ENCODE results near the gene C1orf174.
"Not testable (repeated sequence)": the region's sequence is repeated elsewhere in the genome, so short reads cannot be mapped to it uniquely, and the experiment has no call there.

Gene C1orf174

DNA sequence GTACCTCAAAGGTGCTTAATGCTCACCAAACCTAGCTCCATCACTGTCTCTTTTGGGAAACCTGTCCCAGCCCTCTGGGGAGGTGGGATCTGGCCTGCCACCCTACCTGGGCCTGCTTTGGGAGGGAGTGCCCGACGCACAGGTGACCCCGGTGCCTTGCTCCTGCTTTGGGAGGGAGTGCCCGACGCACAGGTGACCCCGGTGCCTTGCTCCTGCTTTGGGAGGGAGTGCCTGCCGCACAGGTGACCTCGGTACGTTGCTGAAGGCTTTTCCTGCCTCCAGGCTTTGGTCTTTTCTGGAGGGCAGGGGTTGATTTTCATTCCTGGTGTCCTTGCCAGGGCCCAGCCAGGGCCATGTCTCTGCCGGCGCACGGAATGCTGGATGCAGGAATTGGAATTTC lies 25.2 kb upstream of the C1orf174 start:
- no peak for DNase-seq

DNA sequence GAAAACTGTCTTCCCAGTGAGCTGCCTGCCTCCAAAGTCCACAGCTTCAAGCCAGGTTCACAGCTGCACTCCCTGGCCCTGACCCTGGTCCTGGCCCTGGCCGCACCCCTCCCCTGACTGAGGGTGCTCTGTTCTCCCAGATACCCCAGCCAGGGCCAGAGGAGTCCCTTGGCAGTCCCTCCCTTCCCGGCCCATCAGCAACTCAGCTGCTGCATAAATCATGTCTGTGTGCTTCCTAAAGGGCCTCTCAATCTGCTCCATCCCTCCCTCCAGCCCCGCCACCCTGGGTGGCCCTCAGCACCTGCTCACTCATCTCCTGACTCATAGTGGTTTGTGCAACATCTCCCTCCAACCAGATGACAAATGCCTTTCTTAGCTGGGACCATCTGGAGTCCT lies 24.8 kb upstream of the C1orf174 start:
- no peak for DNase-seq

DNA sequence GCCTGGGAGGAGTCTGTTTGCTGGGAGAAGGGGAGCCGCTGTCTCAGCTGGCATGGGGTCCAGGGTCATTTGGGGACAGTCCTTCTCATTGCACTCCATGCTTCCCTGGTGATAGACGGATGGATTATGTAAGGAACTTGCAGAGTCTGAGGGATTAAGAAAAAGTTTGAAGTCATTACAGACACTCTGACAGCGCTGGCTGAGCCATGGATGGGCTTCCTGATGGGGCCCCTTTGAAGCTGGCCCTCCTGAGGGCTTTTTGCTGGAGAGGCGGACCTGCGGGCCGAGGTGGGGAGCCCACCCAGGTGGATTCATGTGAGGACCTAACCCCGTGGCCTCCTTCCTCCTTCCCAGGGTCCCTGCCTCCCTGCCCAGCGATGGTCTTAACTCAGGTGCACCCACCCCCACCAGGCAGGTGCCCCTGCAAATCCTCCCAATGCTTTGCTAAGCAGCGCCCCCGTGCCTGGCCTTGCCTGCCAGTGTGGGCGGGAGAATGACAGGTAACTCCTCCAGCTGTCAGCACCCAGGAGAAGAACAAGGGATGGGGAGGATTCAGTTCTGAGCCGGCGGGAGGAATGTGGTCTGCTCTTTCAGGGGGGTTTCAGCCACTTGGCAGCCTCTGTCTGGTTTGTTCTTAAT lies 24.2 kb upstream of the C1orf174 start:
- DNase-seq = no peak

DNA sequence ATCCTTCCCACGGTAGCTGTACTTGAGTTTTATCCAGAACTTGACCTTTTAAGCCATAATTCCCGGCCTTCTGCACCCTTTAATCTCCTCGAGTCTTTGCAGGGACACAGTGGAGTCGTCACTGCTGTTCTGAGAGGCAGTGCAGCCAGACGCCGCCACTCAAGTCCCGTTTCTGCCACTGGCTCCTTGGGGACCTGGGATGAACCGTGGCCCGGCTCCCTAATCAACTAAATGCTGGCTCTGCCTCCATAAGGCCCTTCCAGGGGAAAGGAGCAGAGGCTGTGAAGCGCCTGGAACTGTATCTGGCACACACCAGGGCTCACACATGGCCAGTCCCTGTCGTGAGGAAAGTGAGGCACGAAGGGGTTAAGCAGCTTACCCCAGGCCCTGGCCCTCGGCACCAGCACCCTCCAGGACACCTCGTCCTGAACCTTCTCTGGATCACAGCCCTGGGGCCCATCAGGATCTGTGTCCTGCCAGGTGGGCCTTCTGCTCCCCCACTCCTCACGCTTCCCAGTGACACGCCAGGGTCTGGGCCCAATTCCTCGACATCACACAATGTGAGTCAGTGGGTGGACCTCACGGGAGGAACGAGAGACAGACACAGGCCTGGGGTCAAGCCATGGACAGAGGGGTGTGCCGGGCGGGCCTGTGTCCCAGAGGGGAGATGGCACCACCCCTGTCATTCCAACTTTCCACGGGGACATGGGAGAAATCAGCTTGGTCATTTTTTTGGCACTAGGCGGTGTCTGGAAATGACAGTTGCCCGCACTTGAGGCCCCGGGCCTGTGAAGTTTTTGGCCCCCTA lies 23.5 kb upstream of the C1orf174 start:
- no peak for DNase-seq

DNA sequence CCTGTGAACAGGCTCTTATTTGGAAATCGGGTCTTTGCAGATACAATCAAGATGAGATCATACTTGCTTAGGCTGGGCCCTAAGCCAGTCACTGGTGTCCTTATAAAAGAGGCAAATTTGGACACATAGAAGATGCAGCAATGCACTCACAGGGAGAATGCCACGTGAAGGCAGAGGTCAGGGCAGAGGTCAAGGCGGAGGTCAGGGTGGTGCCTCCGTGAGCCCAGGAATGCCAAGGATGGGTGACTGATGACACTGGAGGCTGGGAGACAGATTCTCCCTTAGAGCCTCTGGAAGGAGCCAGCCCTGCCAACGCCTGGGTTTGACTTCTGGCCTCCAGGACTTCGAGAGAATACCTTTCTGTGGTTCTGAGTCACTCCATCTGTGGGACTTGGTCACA lies 22.8 kb upstream of the C1orf174 start:
- no peak for DNase-seq

DNA sequence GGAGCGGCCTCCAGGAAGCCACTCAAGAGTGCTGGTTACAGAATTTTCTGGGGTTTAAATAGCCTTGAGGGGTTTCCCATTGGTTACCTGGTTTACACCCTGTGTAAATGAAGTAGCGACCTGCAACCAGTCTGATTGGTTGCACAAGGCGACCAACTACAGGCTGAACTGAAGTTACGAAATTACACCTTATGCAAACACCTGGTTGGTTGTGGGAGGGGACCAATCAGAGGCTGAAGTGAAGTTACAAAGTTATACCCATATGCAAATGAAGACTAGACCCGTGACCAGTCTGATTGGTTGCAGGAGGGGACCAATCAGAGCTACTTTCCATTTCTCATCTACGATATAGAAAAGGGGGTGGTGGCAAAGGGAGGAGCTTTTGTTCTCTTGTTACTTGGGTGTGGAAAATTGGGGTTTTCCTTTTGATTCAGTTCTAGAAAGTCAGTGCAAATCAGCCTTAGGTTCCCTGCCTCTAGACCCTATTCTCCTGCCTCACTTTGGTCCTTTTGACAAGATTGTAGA lies 22.2 kb upstream of the C1orf174 start:
- DNase-seq = no peak

DNA sequence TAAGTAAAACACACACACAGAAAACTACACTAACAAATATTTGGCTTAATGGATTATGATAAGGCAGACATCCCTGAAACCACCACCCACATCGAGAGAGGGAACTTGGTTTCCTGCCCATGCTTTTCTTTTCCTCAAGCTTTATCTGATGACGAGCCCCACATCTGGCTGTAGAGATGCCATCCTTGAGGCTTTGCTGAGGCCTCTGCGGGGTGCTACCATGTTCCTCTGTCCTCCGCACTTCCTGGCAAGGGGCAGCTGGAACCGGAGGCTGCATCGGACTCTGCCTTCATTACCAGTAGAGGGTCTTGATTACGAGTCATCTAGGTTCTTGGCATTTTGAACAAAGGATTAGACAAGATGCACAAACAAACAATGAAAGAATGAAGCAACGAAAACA lies 21.7 kb upstream of the C1orf174 start:
- DNase-seq = no peak

DNA sequence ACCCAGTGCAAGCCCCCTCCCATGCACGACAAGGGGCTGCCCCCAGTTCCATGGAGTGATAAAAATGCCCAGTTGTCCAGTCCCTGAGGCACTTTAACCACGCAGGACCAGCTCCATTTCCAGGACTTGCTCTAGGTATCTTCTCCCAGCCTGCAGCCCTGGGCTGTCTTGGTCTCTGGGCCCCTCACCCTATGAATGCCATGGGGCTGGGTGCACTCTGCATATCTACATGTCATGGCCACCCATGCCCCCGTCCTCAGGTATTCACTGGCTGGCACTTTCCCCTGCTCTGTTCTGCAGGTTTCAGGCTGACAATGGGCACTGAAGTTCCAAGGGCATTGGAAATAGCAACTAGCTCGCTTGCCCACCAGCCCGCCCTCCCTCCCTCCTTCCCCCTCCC lies 19.6 kb upstream of the C1orf174 start:
- DNase-seq = no peak

DNA sequence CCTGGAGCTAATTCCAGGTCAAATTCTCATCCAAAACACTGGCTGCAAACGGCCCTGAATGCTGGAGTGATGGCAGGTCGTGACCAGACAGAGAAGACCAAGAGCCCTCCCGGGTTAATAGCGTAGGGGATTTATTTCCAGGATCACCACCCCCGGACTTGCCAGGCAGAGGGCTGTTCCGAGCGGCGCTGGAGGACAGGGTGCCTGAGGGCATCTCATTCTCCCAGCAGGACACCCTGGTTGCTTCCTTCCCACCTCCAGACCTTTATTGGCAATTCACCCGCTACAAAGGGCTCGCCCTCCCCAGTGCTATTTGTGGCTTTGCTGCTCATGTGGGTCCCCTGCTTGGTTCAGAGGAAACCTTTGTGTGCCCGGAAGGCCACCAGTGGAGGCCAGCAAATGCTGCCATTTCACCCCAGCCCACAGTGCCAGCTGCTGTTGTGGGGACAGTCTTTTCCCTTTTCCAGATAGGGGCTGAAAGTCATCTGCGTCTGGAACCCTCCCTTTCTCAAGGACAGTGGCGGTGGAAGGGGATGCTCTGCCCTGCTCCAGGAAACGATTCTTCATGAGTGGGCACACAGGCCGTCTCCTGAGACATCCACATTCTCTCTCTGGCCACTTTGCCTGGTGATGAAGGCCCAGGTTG lies 19.0 kb upstream of the C1orf174 start:
- DNase-seq = no peak

DNA sequence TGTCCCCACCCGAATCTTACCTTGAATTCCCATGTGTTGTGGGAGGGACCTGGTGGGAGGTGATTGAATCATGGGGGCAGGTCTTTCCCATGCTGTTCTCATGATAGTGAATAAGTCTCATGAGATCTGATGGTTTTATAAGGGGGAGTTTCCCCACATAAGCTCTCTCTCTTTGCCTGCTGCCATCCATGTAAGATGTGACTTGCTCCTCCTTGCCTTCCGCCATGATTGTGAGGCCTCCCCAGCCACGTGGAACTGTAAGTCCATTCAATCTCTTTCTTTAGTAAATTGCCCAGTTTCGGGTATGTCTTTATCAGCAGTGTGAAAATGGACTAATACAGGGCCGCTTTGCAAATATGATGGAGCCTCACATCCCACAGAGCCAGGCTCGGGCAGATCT lies 18.3 kb upstream of the C1orf174 start:
- DNase-seq = not testable (repeated sequence)

DNA sequence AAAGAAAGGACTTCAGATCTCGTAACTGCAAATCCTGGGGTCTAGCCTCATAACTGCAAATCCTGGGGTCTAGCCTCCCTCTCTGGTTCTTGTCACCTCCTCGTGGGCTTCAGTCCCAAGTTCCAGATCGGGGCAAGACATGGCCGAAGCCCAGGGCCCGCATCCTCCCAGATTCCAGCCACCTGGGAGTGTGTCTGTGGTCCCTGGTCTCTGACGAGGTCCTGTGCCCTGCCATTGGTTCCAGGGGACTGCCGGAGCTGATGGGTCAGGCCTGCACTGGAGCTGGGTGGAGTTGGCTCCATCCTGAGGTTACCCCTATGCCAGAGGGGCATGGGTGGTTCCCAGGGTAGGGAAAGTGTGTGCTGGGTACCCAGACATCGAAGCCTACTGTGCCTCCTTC lies 17.7 kb upstream of the C1orf174 start:
- DNase-seq = no peak

DNA sequence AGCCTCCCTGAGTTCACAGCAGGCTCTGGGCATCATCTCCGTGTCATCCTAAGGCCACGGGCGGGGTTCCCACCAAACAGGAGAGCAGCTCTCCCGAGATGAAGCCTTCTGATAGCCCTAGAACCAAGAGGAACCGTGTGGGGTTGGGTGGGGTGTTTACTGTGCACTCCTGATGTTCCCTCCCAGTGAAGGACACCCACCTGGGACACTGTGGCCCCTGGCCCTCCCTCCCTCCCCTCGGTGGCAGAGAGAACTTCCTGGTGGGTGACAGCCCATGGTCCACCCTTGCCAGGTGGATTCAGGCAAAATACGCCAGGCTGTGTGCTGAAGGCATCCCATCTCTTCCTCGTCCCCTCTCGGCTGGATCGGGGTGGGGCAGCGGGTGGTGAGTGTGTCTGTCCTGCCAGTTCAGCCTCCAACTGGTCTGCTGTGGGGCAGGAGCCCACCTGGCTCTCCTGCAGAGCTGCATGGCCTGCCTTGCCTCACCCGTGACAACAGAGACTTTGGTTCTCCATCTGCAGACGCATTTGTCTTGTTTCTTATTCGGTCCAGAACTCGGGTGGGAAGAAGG lies 15.6 kb upstream of the C1orf174 start:
- DNase-seq = no peak

DNA sequence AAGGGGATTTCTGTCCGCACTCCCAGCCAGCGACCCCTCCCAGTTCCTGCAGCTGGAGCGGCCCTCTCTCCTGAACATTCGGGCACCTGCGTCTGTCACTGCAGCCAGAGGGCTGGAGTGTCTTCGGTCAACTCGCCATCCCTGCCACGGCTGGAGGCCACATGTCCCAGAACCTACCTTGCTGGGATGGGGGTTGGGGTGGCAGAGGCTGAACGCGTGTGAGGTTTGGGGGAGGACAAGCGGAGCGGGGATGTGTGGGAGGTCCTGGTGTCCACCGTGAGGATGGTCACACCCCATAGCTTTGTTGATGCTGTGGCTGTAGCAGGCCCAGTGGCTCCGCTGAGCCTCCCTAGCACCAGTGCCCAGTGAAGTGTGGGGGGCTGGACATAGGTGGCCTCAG lies 14.8 kb upstream of the C1orf174 start:
- no peak for DNase-seq

DNA sequence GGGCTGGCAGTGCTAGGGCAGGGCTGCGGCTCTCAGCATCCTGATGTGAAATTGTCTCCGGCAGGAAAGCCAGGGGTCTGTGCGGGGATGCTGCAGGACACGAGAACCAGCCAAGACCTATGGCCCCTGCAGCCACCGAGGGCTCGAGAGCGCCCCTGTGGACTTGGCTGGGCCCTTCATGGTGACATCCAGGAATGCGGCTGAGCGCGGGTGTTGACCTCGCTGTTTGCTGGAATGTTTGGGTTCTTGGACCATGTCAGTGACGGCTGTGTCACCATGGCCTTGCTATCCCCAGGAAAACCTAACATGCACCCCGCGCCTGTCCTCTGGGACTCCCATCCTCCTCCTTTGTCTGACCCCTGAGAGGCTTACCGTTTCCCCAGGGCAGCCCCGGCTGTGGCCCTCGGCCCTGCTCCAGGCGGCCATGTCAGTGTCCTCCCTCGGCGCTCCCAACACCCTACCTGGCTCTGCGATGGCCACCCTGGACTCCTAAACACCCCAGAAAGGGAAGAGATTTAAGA lies 14.3 kb upstream of the C1orf174 start:
- DNase-seq = no peak

DNA sequence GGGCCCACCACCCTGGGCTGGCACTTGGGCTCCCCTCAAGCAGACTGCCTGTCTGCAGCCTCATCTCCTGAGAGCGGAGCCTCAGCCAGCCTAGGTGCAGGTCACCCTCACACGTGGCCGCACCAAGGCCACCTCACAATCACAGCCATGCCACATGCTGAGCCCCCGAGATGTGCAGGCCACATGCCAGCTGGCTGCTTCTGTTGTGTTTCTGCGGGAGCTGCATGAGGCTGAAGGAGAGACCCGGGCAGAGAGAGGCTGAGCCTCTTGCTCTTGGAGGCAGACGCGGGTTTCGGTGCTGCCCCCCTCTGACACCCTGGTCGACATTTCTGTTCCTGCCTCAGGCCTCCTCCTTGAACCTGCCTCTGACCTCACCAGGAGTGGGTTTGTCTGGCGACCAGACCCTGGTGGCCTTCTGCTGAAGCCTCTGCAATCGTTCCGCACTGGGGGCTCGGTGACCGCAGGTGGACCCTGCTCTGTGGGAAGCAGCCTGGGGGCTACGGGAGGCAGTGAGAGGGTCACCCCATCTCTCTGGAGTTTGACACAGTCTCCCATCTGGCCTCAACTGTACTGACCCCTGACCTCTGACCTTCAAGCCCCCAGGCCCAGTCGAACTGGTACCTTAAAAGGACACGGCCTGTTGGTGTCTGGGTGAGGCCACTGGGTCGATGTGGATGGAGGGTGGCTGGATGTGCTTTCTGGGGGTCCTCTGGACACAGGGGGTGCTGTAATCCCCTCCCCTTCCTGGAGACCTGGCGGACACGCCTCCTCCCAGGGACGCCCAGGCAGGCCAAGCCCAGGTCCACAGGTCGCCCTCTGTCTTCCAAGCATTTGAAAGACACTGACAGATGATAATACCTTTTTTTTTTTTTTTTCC lies 13.0 kb upstream of the C1orf174 start:
- DNase-seq = no peak

DNA sequence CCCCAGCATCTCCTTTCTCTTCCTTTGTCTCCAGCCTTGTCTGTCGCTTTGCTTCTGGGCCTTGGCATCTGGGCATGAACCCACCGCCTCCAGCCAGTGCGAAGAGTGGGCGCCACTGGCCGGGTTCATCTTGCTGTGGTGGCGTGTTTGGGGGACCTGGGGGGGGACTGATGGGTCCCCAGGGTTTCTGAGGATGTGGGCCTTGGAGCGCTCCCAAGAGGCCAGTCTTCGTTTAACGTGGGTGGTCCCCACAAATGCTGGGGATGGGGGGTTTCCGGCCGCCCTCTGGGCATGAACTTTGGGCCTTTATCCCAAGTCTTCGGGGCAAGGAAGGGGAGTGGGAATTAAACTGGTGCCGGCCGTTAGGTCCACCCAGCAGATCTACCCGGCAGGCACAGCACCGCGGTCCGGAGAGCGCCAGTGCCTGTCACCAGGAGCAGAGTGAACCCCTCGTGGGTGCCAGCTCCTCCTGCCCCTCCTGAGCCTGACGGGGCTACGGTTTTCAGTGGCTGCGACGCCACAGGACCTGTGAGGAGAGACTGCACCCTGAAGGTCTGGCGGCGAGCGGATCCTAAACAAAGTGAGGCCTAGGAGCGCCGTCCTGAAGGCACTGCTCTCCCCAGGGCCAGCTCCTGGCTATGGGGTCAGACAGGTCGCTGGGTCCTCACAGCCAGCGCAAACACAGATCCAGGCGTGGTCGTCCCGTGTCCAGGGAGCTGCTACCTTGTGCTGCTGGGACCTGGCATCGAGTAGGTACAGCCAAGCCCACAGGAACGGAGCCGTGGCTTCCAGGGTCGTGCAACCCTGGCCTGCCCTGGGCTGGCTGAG lies 12.1 kb upstream of the C1orf174 start:
- DNase-seq = no peak

DNA sequence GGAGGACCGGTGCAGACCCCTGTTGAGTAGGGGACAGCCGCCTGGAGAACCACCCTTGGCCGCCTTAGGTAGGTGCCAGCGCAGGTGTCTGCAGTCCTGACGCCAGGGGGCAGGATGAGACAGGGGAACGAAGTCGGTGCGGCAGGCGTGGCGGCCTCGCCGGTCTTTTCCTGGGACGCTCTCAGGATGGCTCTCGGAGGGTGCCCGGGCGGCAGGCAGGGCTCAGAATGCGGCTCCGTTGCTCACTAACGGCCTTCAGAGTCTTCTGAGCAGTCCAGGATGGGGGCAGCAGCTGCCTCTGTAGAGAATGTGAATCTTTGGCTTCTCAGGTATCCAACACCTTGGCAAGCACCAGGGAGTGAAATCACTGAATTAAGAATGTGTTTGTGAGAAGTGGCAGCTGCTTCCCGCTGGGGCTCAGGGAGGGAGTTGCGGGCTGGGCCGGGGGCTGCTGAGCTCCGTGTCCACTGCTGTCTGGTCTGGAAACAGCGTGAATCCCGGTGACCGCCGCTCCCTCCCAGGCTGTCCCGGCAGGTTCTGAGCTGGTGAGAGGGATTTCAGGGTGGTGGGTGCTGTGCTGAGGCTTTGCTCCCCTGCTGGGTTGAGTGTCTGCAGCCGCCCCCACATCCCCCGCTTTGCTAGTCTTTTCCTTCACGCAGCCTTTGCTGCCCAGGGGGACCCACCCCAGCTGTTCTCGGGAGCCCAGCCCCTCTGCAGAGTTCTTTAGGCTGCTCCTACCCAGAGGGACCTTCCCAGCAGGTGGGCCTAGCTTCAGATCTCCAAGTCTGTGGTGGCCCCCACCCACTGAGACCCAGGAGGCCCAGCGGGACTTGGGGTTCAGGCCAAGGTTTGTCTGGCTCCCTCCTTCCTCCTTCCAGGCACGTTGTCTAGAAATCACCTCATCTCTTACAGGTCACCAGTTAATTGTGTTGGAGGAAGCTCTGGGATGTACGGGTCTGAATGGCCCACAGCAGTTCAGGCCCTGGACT lies 11.1 kb upstream of the C1orf174 start:
- peak; percentile 39 for DNase-seq

DNA sequence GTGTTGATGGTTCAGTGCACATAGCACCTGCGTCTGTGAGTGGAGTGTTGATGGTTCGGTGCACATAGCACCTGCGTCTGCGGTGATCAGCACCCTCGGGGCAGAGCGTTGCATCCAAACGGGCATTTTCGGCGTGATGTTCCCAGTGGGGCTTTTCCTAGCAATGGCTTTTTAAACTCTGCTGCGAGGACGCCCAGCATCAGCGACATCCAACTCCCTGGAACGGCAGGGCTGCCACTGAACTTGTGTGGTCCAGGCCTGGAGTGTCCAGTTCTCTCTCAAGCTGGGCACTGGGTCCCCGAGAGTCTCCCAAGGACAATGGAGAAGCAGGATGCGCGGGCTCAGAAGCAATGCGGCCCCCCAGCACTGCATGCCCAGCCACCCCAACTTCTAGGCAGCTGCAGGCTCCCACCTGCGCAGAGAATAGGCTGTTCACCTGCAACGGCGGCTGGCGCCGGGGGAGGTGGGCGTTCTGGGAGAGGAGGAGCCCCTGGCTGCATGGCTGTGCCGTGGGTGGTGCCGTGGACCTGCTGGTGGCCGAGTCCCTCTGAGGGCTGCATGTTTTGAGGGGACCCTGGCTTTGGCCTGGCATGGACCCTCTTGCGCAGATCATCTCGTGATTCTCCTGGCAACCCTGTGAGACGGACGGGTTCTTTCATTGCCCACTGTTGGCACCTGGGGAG lies 10.1 kb upstream of the C1orf174 start:
- DNase-seq = no peak

DNA sequence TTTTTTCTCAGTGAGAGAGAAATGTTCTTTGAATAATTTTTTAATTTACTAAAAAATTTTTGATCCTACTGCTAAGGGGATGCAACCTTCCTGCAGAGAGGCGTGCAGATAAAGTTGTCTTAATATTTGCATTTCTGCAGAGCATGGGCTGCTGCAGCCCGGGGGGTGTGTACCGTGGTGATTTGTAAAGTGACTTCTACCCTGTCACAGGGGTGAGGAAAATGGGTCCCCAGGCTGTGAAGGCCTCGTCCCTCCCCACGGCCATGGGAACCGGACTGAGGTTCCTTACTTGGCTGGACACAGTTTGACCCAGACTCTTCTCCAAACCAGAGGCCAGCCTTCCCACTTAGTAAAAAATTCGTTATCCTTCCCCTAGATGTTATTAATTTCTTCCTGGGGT lies 9.5 kb upstream of the C1orf174 start:
- no peak for DNase-seq

Measured in NK-92 treated with Interleukin-12 subunit alpha and Interleukin-12 subunit beta, amount 100 ng/mL, for 24 hours (cell line).